ENCODE data around the gene CHM.
"Not testable (repeated sequence)": the region's sequence is repeated elsewhere in the genome, so short reads cannot be mapped to it uniquely, and the experiment has no call there.

The CHM gene

DNA sequence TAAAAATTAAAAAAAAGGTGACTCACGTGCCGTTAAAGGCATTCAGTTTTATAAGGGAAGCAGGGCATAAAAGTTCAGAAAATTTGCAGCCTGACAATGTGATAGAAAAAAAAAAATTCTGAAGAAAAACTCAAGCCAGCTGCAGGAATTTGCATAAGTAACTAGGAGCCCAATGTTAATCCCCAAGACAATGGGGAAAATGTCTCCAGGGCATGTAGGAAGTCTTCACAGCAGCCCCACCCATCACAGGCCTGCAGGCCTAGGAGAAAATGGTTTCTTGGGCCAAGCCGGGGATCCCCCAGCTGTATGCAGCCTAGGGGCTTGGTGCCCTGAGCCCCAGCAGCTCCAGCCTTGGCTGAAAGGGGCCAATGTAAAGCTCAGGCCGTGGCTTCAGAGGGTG lies 31.2 kb downstream of the CHM start:
- DNase-seq (ENCODE audit: low read depth): no peak
- H3K4me3 ChIP-seq (ENCODE audit: control insufficient read depth, low read depth, low read length): no peak overlapping the region
- TF ChIP-seq, protein P1, sequence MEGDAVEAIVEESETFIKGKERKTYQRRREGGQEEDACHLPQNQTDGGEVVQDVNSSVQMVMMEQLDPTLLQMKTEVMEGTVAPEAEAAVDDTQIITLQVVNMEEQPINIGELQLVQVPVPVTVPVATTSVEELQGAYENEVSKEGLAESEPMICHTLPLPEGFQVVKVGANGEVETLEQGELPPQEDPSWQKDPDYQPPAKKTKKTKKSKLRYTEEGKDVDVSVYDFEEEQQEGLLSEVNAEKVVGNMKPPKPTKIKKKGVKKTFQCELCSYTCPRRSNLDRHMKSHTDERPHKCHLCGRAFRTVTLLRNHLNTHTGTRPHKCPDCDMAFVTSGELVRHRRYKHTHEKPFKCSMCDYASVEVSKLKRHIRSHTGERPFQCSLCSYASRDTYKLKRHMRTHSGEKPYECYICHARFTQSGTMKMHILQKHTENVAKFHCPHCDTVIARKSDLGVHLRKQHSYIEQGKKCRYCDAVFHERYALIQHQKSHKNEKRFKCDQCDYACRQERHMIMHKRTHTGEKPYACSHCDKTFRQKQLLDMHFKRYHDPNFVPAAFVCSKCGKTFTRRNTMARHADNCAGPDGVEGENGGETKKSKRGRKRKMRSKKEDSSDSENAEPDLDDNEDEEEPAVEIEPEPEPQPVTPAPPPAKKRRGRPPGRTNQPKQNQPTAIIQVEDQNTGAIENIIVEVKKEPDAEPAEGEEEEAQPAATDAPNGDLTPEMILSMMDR (IDR thresholded peaks at IDR 0.05; ENCODE audit: control insufficient read depth, insufficient read depth, low read depth, low read length, missing control alignments): no peak

DNA sequence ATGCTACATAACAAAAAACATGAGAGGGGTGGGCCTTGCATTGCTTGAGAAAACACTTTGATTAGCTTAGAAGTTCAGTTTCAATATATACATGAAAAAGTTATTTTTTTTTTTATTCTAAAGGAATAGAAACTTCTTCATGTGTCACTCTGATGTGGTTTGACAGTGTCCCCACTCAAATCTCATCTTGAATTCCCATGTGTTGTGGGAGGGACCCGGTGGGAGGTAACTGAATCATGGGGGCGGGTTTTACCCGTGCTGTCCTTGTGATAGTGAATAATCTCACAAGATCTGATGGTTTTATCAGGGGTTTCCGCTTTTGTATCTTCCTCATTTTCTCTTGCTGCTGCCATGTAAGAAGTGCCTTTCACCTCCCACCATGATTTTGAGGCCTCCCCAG lies 32.4 kb downstream of the CHM start:
- DNase-seq (ENCODE audit: low read depth); H3K4me3 ChIP-seq (ENCODE audit: control insufficient read depth, low read depth, low read length): not testable (repeated sequence)

DNA sequence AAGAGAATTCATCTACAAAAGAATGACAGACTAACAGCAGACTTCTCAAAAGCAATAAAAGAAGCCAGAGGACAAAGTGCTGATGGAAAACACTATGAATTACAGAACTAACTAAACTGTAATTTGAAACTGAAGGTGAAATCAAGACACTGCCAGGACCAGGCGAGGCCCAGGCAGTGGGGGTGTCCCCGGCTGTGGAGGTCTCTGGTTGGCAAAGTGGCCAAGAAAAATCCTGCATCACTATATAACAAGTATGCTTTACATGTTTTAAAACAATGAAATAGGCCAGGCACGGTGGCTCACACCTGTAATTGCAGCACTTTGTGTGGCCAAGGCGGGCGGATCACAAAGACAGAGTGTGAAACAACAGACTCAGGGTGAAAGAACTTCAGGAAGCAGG lies 32.9 kb downstream of the CHM start:
- DNase-seq (ENCODE audit: low read depth): no peak
- no peak overlapping the region for H3K4me3 ChIP-seq (ENCODE audit: control insufficient read depth, low read depth, low read length)
- TF ChIP-seq, protein P1 (IDR thresholded peaks at IDR 0.05; ENCODE audit: control insufficient read depth, insufficient read depth, low read depth, low read length, missing control alignments): no peak

DNA sequence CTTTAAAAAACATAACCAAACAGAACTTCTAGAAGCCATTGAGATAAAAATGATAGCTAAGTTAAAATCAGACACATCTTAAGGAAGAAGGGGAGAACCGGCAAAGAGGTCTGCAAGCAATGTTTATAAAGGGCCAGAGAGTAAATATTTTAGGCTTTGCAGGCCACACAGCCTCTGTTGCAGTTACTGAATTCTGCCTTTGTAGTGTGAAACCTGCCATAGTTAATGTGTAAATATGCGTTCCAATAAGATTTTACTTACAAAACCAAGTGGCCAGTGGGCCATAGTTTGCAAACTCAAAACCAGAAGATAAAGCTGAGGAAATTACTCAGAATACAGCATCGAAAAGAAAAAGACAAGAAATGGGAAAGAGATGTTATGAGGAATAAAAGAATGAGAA lies 33.6 kb downstream of the CHM start:
- no peak for DNase-seq (ENCODE audit: low read depth)
- no peak overlapping the region for H3K4me3 ChIP-seq (ENCODE audit: control insufficient read depth, low read depth, low read length)
- TF ChIP-seq, protein P1 (IDR thresholded peaks at IDR 0.05; ENCODE audit: control insufficient read depth, insufficient read depth, low read depth, low read length, missing control alignments): no peak

DNA sequence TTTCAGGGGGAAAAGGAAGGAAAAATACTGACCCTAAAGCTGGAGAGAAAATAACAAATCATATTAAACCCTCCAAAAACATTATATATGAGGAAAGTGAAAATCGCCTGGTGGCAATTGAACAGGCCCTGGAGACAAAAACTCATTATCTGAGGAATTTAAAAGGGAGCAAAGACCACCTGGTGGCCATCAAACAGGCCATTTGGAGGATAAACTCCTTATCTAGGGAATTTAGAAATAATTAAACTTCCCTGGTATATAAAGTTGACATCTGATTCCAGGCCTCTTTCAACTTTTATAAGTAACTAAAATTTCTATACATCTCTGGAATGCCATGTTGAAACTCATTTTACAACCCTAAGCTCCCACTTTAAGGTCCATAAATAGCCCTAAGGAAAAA lies 35.2 kb downstream of the CHM start:
- no peak for DNase-seq (ENCODE audit: low read depth)
- no peak overlapping the region for H3K4me3 ChIP-seq (ENCODE audit: control insufficient read depth, low read depth, low read length)
- TF ChIP-seq, protein P1 (IDR thresholded peaks at IDR 0.05; ENCODE audit: control insufficient read depth, insufficient read depth, low read depth, low read length, missing control alignments): no peak

DNA sequence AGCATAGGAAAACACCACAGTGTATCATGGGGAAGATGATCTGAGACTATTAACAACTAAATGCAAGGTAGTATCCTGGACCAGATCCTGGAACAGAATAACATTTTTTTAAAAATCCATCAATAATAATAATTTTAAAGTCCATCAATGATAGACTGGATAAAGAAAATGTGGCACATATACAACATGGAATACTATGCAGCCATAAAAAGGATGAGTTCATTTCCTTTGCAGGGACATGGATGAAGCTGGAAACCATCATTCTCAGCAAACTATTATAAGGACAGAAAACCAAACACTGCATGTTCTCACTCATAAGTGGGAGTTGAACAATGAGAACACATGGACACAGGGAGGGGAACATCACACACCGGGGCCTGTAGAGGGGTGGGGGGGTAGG lies 37.6 kb downstream of the CHM start:
- not testable (repeated sequence) for H3K4me3 ChIP-seq (ENCODE audit: control insufficient read depth, low read depth, low read length); DNase-seq (ENCODE audit: low read depth)

DNA sequence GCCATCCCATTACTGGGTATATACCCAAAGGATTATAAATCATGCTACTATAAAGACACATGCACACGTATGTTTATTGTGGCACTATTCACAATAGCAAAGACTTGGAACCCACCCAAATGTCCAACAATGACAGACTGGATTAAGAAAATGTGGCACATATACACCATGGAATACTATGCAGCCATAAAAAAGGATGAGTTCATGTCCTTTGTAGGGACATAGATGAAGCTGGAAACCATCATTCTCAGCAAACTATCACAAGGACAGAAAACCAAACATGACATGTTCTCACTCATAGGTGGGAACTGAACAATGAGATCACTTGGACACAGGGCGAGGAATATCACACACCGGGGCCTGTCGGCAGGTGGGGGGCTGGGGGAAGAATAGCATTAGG lies 39.5 kb downstream of the CHM start:
- H3K4me3 ChIP-seq (ENCODE audit: control insufficient read depth, low read depth, low read length); DNase-seq (ENCODE audit: low read depth): not testable (repeated sequence)

DNA sequence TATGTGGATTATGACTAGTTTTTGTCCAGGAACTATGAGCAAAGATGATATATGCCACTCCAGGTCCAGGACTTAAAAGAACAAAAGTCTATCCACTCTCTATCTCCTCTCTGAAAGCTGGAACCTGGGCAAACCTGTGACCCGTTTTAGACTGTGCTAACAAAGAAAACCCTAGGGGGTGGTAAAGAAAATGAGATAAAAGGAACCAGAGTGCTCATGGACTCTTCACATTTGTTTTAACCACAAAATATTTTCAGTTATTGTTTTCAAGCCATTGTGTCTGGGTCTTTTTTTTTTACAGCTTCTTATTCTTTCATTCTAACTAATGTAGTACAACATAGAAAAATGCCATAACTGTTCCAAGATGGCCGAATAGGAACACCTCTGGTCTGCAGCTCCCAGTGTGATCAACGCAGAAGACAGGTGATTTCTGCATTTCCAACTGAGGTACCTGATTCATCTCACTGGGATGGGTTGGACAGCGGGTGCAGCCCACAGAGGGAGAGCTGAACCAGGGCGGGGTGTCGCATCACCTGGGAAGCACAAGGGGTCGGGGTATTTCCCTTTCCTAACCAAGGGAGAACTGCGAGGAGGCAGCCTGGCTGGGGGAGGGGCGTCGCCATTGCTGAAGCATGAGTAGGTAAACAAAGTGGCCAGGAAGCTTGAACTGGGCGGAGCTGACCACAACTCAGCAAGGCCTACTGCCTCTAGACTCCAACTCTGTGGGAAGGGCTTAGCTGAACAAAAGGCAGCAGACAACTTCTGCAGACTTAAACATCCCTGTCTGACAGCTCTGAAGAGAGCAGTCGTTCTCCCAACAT lies 45.1 kb downstream of the CHM start:
- no peak for DNase-seq (ENCODE audit: low read depth)
- TF ChIP-seq, protein P1 (IDR thresholded peaks at IDR 0.05; ENCODE audit: control insufficient read depth, insufficient read depth, low read depth, low read length, missing control alignments): no peak
- H3K4me3 ChIP-seq (ENCODE audit: control insufficient read depth, low read depth, low read length): no peak overlapping the region
